ENCODE measurements around the gene KRTAP2-3. TPM values are rescaled to one million over a fixed set of nuclear protein-coding genes. Genes with fewer than 3 reads are reported as not detected.
A peak's percentile ranks its signal among the peaks of the same experiment; 100 is the strongest.
"Not testable (repeated sequence)": the region's sequence is repeated elsewhere in the genome, so short reads cannot be mapped to it uniquely, and the experiment has no call there.

KRTAP2-3 gene
- total RNA-seq, result 0.29 TPM in 1 of 2 replicates, not detected in the other

GRCh38 chr17:41060052-41060604 lies at the start of gene KRTAP2-3:
Gene KRTAP2-3, minus strand, starts transcription at chr17:41060114. Its CDS starts 64 bp downstream, at chr17:41060050.
- H3K4me3 ChIP-seq (ENCODE audit: insufficient read depth, low read length), result no peak within 1 kb of the TSS
- H4K20me1 ChIP-seq (ENCODE audit: insufficient read depth, low read length), result no peaks in the 10 kb centered on the region
- peaks cover 53% of the 10 kb centered on the region for H3K4me1 ChIP-seq (ENCODE audit: insufficient read depth, low read length)
- H3K27ac ChIP-seq (ENCODE audit: low read depth, low read length), result peak within 1 kb of the TSS; percentile 94
- H2AFZ ChIP-seq (ENCODE audit: low read length), result no peak within 1 kb of the TSS
- peak within 1 kb of the TSS; percentile 50 for H3K4me2 ChIP-seq (ENCODE audit: insufficient read depth, low read length)
- H3K79me2 ChIP-seq (ENCODE audit: insufficient read depth, low read length), result no peaks in the 10 kb centered on the region
- no peak for TF ChIP-seq CTCF (IDR thresholded peaks at IDR 0.05; ENCODE audit: extremely low read depth, low read depth, low read length)
- DNase-seq (ENCODE audit: insufficient read length, low spot score, missing footprints), result peak; percentile 88
- H3K9me3 ChIP-seq (ENCODE audit: low read depth, low read length), result peaks cover 2% of the 10 kb centered on the region
- no peaks in the 10 kb centered on the region for H3K36me3 ChIP-seq (ENCODE audit: insufficient read depth, low read length)
- no peaks in the 10 kb centered on the region for H3K27me3 ChIP-seq (ENCODE audit: insufficient read depth, low read length)

DNA sequence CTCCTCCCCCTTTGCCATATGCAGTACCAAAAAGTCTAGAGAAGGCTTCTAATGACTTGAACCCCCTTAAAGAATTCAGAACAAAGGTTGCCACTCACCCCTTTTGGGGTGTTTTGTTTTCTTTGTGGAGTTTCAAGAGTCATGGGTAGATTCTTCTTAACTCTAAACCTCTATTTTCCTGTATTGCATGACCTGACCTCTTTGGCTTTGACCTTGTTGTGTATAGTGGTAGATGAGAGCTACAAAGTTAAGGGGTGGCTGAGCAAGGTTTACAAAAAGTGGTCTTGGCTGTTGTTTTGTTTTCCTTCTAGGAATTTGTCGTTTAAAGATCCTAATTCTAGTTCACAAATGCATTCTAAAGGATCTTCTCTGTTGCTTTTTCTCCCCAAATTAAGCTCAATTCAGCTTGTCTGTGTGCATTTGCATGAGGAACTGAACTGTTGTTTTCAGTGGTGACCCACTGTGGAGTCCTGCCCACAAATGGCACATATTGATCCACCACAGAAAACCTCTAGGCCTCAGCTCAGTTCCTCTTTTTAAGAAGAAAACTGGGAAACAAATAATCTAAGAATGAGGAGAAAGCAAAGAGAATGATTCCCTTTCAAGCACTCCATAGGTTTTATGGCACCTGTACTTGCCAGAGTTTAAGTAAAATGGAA lies 48.9 kb upstream of the KRTAP2-3 start:
- H3K4me3 ChIP-seq (ENCODE audit: insufficient read depth, low read length), result peak overlapping the region; percentile 52
- H3K9me3 ChIP-seq (ENCODE audit: low read depth, low read length); H3K4me1 ChIP-seq (ENCODE audit: insufficient read depth, low read length); H4K20me1 ChIP-seq (ENCODE audit: insufficient read depth, low read length); DNase-seq (ENCODE audit: insufficient read length, low spot score, missing footprints); H2AFZ ChIP-seq (ENCODE audit: low read length); H3K4me2 ChIP-seq (ENCODE audit: insufficient read depth, low read length); H3K27me3 ChIP-seq (ENCODE audit: insufficient read depth, low read length); H3K27ac ChIP-seq (ENCODE audit: low read depth, low read length); H3K36me3 ChIP-seq (ENCODE audit: insufficient read depth, low read length); H3K79me2 ChIP-seq (ENCODE audit: insufficient read depth, low read length): not testable (repeated sequence)

GRCh38 chr17:41107941-41108450 lies 48.1 kb upstream of the KRTAP2-3 start:
- no peak overlapping the region for H3K4me2 ChIP-seq (ENCODE audit: insufficient read depth, low read length)
- H3K4me3 ChIP-seq (ENCODE audit: insufficient read depth, low read length), result peak overlapping the region; percentile 52
- peaks cover 6% of the 10 kb centered on the region for H3K4me1 ChIP-seq (ENCODE audit: insufficient read depth, low read length)
- no peaks in the 10 kb centered on the region for H3K9me3 ChIP-seq (ENCODE audit: low read depth, low read length)
- H2AFZ ChIP-seq (ENCODE audit: low read length), result no peak overlapping the region
- DNase-seq (ENCODE audit: insufficient read length, low spot score, missing footprints), result no peak
- no peaks in the 10 kb centered on the region for H3K27me3 ChIP-seq (ENCODE audit: insufficient read depth, low read length)
- H4K20me1 ChIP-seq (ENCODE audit: insufficient read depth, low read length), result no peaks in the 10 kb centered on the region
- no peaks in the 10 kb centered on the region for H3K36me3 ChIP-seq (ENCODE audit: insufficient read depth, low read length)
- H3K27ac ChIP-seq (ENCODE audit: low read depth, low read length), result no peak overlapping the region
- no peak for TF ChIP-seq CTCF (IDR thresholded peaks at IDR 0.05; ENCODE audit: extremely low read depth, low read depth, low read length)
- no peaks in the 10 kb centered on the region for H3K79me2 ChIP-seq (ENCODE audit: insufficient read depth, low read length)

DNA sequence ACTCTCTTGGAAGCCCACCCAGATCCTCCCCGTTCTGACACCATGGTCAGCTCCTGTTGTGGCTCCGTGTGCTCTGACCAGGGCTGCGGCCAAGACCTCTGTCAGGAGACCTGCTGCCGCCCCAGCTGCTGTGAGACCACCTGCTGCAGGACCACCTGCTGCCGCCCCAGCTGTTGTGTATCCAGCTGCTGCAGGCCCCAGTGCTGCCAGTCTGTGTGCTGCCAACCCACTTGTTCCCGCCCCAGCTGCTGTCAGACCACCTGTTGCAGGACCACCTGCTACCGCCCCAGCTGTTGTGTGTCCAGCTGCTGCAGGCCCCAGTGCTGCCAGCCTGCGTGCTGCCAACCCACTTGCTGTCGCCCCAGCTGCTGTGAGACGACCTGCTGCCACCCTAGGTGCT lies 45.4 kb upstream of the KRTAP2-3 start, which contains the start of gene KRTAP4-9:
KRTAP4-9 (plus strand) TSS at position 43 of the 400 bp plus-strand sequence; CDS start at position 43, 0 bp downstream.
- H2AFZ ChIP-seq (ENCODE audit: low read length); DNase-seq (ENCODE audit: insufficient read length, low spot score, missing footprints); H3K4me2 ChIP-seq (ENCODE audit: insufficient read depth, low read length); H3K9me3 ChIP-seq (ENCODE audit: low read depth, low read length); H3K79me2 ChIP-seq (ENCODE audit: insufficient read depth, low read length); H3K27me3 ChIP-seq (ENCODE audit: insufficient read depth, low read length); H3K36me3 ChIP-seq (ENCODE audit: insufficient read depth, low read length); H3K4me3 ChIP-seq (ENCODE audit: insufficient read depth, low read length); H4K20me1 ChIP-seq (ENCODE audit: insufficient read depth, low read length): not testable (repeated sequence)
- Histone ChIP-seq H3K27ac (ENCODE audit: low read depth, low read length) (peak within 1 kb of the TSS; percentile 66), H3K4me1 (ENCODE audit: insufficient read depth, low read length) (peaks cover 13% of the 10 kb centered on the region)

GRCh38 chr17:41104386-41105038 lies 44.6 kb upstream of the KRTAP2-3 start:
- H3K9me3 ChIP-seq (ENCODE audit: low read depth, low read length); H3K4me2 ChIP-seq (ENCODE audit: insufficient read depth, low read length); H3K79me2 ChIP-seq (ENCODE audit: insufficient read depth, low read length); H3K4me3 ChIP-seq (ENCODE audit: insufficient read depth, low read length); DNase-seq (ENCODE audit: insufficient read length, low spot score, missing footprints); H3K27me3 ChIP-seq (ENCODE audit: insufficient read depth, low read length); H4K20me1 ChIP-seq (ENCODE audit: insufficient read depth, low read length); H3K36me3 ChIP-seq (ENCODE audit: insufficient read depth, low read length); H2AFZ ChIP-seq (ENCODE audit: low read length): not testable (repeated sequence)
- Histone ChIP-seq H3K27ac (ENCODE audit: low read depth, low read length) (peak overlapping the region; percentile 66), H3K4me1 (ENCODE audit: insufficient read depth, low read length) (peaks cover 20% of the 10 kb centered on the region)

All from osteoblast (primary cell).